Measurements from ENCODE around the gene ZNF688.
A peak's percentile ranks its signal among the peaks of the same experiment; 100 is the strongest.
"Not testable (repeated sequence)": the region's sequence is repeated elsewhere in the genome, so short reads cannot be mapped to it uniquely, and the experiment has no call there.

Gene ZNF688

GRCh38 chr16:30533748-30534367 is 37.7 kb downstream of the ZNF688 start:
- no peak for DNase-seq (ENCODE audit: low spot score)

GRCh38 chr16:30533146-30533522 is 38.4 kb downstream of the ZNF688 start:
- no peak for DNase-seq (ENCODE audit: low spot score)

GRCh38 chr16:30532285-30533145 is 39.0 kb downstream of the ZNF688 start:
- no peak for DNase-seq (ENCODE audit: low spot score)

GRCh38 chr16:30530163-30531037 is 41.1 kb downstream of the ZNF688 start:
- no peak for DNase-seq (ENCODE audit: low spot score)

- DNase-seq (ENCODE audit: low spot score) = no peak
Observed at GRCh38 chr16:30528799-30529457, 42.6 kb downstream of the ZNF688 start.

- DNase-seq (ENCODE audit: low spot score) = no peak
Observed at GRCh38 chr16:30527635-30528178, 43.8 kb downstream of the ZNF688 start.

- DNase-seq (ENCODE audit: low spot score) = peak; percentile 94
Observed at GRCh38 chr16:30526823-30527634, 44.5 kb downstream of the ZNF688 start.

- no peak for DNase-seq (ENCODE audit: low spot score)
Observed at GRCh38 chr16:30526137-30526822, 45.2 kb downstream of the ZNF688 start, which contains the start of gene ZNF768. ZNF768 (minus strand) TSS chr16:30526566; CDS start chr16:30526413, 153 bp downstream.

GRCh38 chr16:30525844-30526136 is 45.7 kb downstream of the ZNF688 start:
- DNase-seq (ENCODE audit: low spot score) = no peak

GRCh38 chr16:30524575-30525568 is 46.6 kb downstream of the ZNF688 start:
- DNase-seq (ENCODE audit: low spot score) = no peak

- DNase-seq (ENCODE audit: low spot score) = no peak
Observed at GRCh38 chr16:30523768-30524574, 47.5 kb downstream of the ZNF688 start.

- not testable (repeated sequence) for DNase-seq (ENCODE audit: low spot score)
Observed at GRCh38 chr16:30522702-30523463, 48.6 kb downstream of the ZNF688 start.

GRCh38 chr16:30521873-30522641 is 49.5 kb downstream of the ZNF688 start:
- DNase-seq (ENCODE audit: low spot score) = no peak

GRCh38 chr16:30521476-30521872 is 50.0 kb downstream of the ZNF688 start:
- no peak for DNase-seq (ENCODE audit: low spot score)
